Fibroblast of lung (primary cell): ENCODE results near the gene RPL29. TPM values are rescaled to one million over a fixed set of nuclear protein-coding genes. Genes with fewer than 3 reads are reported as not detected.
"Not testable (repeated sequence)": the region's sequence is repeated elsewhere in the genome, so short reads cannot be mapped to it uniquely, and the experiment has no call there.

ENCODE experiments used
- DNase-seq, 2 donors: peaks; one replicate each; pipeline versions ENCODE4 v3.0.0 to v3.0.0-alpha.2; 2010; ENCODE audit warnings: low read depth in 2 of 2
- H2AFZ ChIP-seq: 2 replicates; pipeline ENCODE4 v1.5.1; 2012; ENCODE audit warnings: low read length, control low read depth, inconsistent platforms
- H3K27ac ChIP-seq: 2 replicates; pipeline ENCODE4 v1.5.1; 2011; ENCODE audit warnings: low read length, control low read depth; ENCODE audit not compliant: insufficient read depth
- H3K27me3 ChIP-seq: 2 replicates; pipeline ENCODE4 v1.5.1; 2011; ENCODE audit warnings: mild to moderate bottlenecking, low read length; ENCODE audit not compliant: control insufficient read depth, insufficient read depth
- H3K36me3 ChIP-seq: 2 replicates; pipeline ENCODE4 v1.5.1; 2011; ENCODE audit warnings: low read length; ENCODE audit not compliant: control insufficient read depth, insufficient read depth
- H3K4me1 ChIP-seq: 2 replicates; pipeline ENCODE4 v1.5.1; 2011; ENCODE audit warnings: low read length; ENCODE audit not compliant: control insufficient read depth, insufficient read depth; ENCODE audit errors: extremely low read depth
- H3K4me2 ChIP-seq: 2 replicates; pipeline ENCODE4 v1.5.1; 2011; ENCODE audit warnings: low read length, control low read depth; ENCODE audit not compliant: insufficient read depth; ENCODE audit errors: extremely low read depth
- H3K4me3 ChIP-seq, 4 experiments: fragments of 200-600 bp in 1 of 4; sonication (generic) in 1 of 4; replicated peaks in 1 of 4; 2 replicates each; pipeline ENCODE4 v1.5.1; 2011 to 2016; ENCODE audit warnings: low read length in 4 of 4, low read depth in 3 of 4, mild to moderate bottlenecking in 3 of 4, control low read depth in 2 of 4, inconsistent platforms in 1 of 4, mixed read lengths in 1 of 4; ENCODE audit not compliant: insufficient read depth in 1 of 4; ENCODE audit errors: control extremely low read depth in 1 of 4
- H3K79me2 ChIP-seq: 2 replicates; pipeline ENCODE4 v1.5.1; 2012; ENCODE audit warnings: mild to moderate bottlenecking, low read length, inconsistent platforms; ENCODE audit not compliant: control insufficient read depth, insufficient read depth
- H3K9ac ChIP-seq: 2 replicates; pipeline ENCODE4 v1.5.1; 2011; ENCODE audit warnings: mild to moderate bottlenecking, low read length, control low read depth; ENCODE audit not compliant: insufficient read depth
- H3K9me3 ChIP-seq: 2 replicates; pipeline ENCODE4 v1.5.1; 2012; ENCODE audit warnings: low read depth, low read length; ENCODE audit not compliant: control insufficient read depth, insufficient read depth
- H4K20me1 ChIP-seq: 2 replicates; pipeline ENCODE4 v1.5.1; 2011; ENCODE audit warnings: low read length; ENCODE audit not compliant: control insufficient read depth, insufficient read depth; ENCODE audit errors: extremely low read depth
- CTCF ChIP-seq, 2 donors: IDR thresholded peaks in 1 of 2; conservative IDR thresholded peaks in 1 of 2; 1 replicate in 1 of 2; 2 replicates in 1 of 2; pipeline ENCODE4 v1.5.1; 2011 to 2012; ENCODE audit warnings: low read length in 2 of 2, control low read depth in 1 of 2, inconsistent platforms in 1 of 2, low read depth in 1 of 2, mild to moderate bottlenecking in 1 of 2
- EZH2 ChIP-seq: IDR thresholded peaks from 2 replicates; pipeline ENCODE4 v1.5.1; 2012; ENCODE audit warnings: low read length, control low read depth, mild to moderate bottlenecking; ENCODE audit errors: missing control alignments
- polyA minus RNA-seq: library from RNA; depleted of rRNA, polyadenylated mRNA; stranded (reverse); fragments of >200 nt; gene quantifications from 2 replicates; pipeline ENCODE4 v1.2.3, GENCODE V29; 2011; ENCODE audit warnings: low replicate concordance
- polyA plus RNA-seq, 2 donors: library from polyadenylated mRNA; depleted of rRNA in 1 of 2; stranded (reverse) in 1 of 2; unstranded in 1 of 2; fragments of >200 nt; gene quantifications; 2 replicates each; pipeline ENCODE4 v1.2.1, GENCODE V29; 2011 to 2012; ENCODE audit warnings: missing spikeins in 1 of 2
- total RNA-seq: library from RNA; depleted of rRNA; stranded (reverse); fragments of >200 nt; gene quantifications from 2 replicates; pipeline ENCODE4 v1.2.1, GENCODE V29; 2014

Gene RPL29
- total RNA-seq (1,076 and 1,351 TPM in 2 replicates), polyA plus RNA-seq (1,512 and 1,580 TPM in 2 replicates), polyA minus RNA-seq (263 and 406 TPM in 2 replicates)
- 1,612 and 1,638 TPM in 2 replicates for polyA plus RNA-seq (2012)

- DNase-seq: peak; percentile 94 to 97
- H3K4me3 ChIP-seq: peak within 1 kb of the TSS; percentile 96 to 100 (median 99)
- H3K36me3 ChIP-seq: peaks cover 16% of the 10 kb centered on the region
- peak within 1 kb of the TSS; percentile 96 for H3K4me2 ChIP-seq
- peaks cover 14% of the 10 kb centered on the region for H3K4me1 ChIP-seq
- no peaks in the 10 kb centered on the region for H4K20me1 ChIP-seq
- H2AFZ ChIP-seq: peak within 1 kb of the TSS; percentile 49
- no peaks in the 10 kb centered on the region for H3K27me3 ChIP-seq
- peak within 1 kb of the TSS; percentile 91 for H3K9ac ChIP-seq
- peak within 1 kb of the TSS; percentile 93 for H3K27ac ChIP-seq
- no peaks in the 10 kb centered on the region for H3K9me3 ChIP-seq
- TF ChIP-seq EZH2 (no peak), CTCF (conservative IDR thresholded peaks at IDR 0.05 in 1 of 2, IDR thresholded peaks at IDR 0.05 in 1 of 2; ENCODE audit: low read depth in 1 of 2, low read length in 2 of 2) (no peak)
- peaks cover 28% of the 10 kb centered on the region for H3K79me2 ChIP-seq
Observed at GRCh38 chr3:51995346-51996163, at the start of gene RPL29. Gene RPL29 (minus strand): TSS chr3:51995895. CDS start chr3:51995461, 434 bp downstream.

GRCh38 chr3:52044869-52045619 is 49.3 kb upstream of the RPL29 start:
- Histone ChIP-seq H3K27ac (peak overlapping the region; percentile 98), H3K4me1 (peaks cover 30% of the 10 kb centered on the region), H3K79me2 (peaks cover 3% of the 10 kb centered on the region), H2AFZ (no peak overlapping the region), H3K9me3 (no peaks in the 10 kb centered on the region), H3K4me2 (no peak overlapping the region), H3K36me3 (peaks cover 10% of the 10 kb centered on the region), H3K27me3 (no peaks in the 10 kb centered on the region), H3K4me3 (no peak overlapping the region), H4K20me1 (no peaks in the 10 kb centered on the region), H3K9ac (no peak overlapping the region)
- no peak for TF ChIP-seq CTCF (conservative IDR thresholded peaks at IDR 0.05 in 1 of 2, IDR thresholded peaks at IDR 0.05 in 1 of 2; ENCODE audit: low read depth in 1 of 2, low read length in 2 of 2)
- no peak for TF ChIP-seq EZH2
- DNase-seq: no peak

GRCh38 chr3:52043750-52044149 is 48.1 kb upstream of the RPL29 start:
- no peak overlapping the region for H3K27ac ChIP-seq
- H2AFZ ChIP-seq: no peak overlapping the region
- H3K4me1 ChIP-seq: peaks cover 30% of the 10 kb centered on the region
- H3K4me3 ChIP-seq: no peak overlapping the region
- peaks cover 6% of the 10 kb centered on the region for H3K36me3 ChIP-seq
- H3K27me3 ChIP-seq: no peaks in the 10 kb centered on the region
- no peaks in the 10 kb centered on the region for H3K9me3 ChIP-seq
- TF ChIP-seq EZH2 (no peak), CTCF (conservative IDR thresholded peaks at IDR 0.05 in 1 of 2, IDR thresholded peaks at IDR 0.05 in 1 of 2; ENCODE audit: low read depth in 1 of 2, low read length in 2 of 2) (no peak)
- no peaks in the 10 kb centered on the region for H4K20me1 ChIP-seq
- no peak overlapping the region for H3K4me2 ChIP-seq
- no peak for DNase-seq
- no peaks in the 10 kb centered on the region for H3K79me2 ChIP-seq
- no peak overlapping the region for H3K9ac ChIP-seq

- H3K4me1 ChIP-seq: peaks cover 26% of the 10 kb centered on the region
- not testable (repeated sequence) for H3K27ac ChIP-seq, H2AFZ ChIP-seq, H3K36me3 ChIP-seq, H3K79me2 ChIP-seq, H3K4me2 ChIP-seq, H3K9me3 ChIP-seq, H4K20me1 ChIP-seq, H3K4me3 ChIP-seq, H3K27me3 ChIP-seq, H3K9ac ChIP-seq, DNase-seq
Observed at GRCh38 chr3:52043039-52043438, 47.3 kb upstream of the RPL29 start.
